Activated gamma-delta T cell treated with anti-CD3 and anti-CD28 coated beads, Interleukin-2, amount 50 U/mL, for 16 hours (primary cell): ENCODE results near the gene TOX4.
"Not testable (repeated sequence)": the region's sequence is repeated elsewhere in the genome, so short reads cannot be mapped to it uniquely, and the experiment has no call there.

Source experiments
- DNase-seq: peaks from one replicate; pipeline ENCODE4 v3.0.0-alpha.2; 2020; ENCODE audit warnings: low read depth

The TOX4 gene

GRCh38 chr14:21476925-21477681, at the start of gene TOX4, which contains the start of gene RAB2B:
TOX4 (plus strand) TSS chr14:21477195; CDS start chr14:21477279, 84 bp downstream.
RAB2B (minus strand) TSS chr14:21476959; CDS start chr14:21476872, 87 bp downstream.
- peak; percentile 94 for DNase-seq

DNA sequence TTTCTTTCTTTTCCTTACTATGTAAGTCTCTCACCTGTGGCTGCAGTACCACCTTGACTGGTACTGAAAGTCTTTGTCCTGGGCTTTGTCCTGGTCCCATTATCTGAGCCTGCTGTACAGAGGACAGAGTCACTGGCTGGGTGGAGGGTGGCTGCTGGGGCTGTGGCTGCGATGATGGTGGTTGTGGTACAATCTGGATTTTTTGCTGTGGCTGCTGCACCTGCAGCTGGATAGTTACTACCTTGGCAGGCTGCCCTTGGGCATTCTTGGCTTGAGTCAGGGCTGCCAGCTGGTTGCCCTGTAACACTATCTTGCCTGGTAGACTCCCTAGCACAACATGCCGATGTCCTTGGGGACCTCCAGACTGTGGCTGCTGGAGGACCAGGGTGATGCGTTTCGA, 48.1 kb upstream of the TOX4 start:
- no peak for DNase-seq

- DNase-seq, result no peak
Measured at GRCh38 chr14:21431126-21431525, 45.9 kb upstream of the TOX4 start.

GRCh38 chr14:21436567-21437062, 40.4 kb upstream of the TOX4 start:
- no peak for DNase-seq

DNA sequence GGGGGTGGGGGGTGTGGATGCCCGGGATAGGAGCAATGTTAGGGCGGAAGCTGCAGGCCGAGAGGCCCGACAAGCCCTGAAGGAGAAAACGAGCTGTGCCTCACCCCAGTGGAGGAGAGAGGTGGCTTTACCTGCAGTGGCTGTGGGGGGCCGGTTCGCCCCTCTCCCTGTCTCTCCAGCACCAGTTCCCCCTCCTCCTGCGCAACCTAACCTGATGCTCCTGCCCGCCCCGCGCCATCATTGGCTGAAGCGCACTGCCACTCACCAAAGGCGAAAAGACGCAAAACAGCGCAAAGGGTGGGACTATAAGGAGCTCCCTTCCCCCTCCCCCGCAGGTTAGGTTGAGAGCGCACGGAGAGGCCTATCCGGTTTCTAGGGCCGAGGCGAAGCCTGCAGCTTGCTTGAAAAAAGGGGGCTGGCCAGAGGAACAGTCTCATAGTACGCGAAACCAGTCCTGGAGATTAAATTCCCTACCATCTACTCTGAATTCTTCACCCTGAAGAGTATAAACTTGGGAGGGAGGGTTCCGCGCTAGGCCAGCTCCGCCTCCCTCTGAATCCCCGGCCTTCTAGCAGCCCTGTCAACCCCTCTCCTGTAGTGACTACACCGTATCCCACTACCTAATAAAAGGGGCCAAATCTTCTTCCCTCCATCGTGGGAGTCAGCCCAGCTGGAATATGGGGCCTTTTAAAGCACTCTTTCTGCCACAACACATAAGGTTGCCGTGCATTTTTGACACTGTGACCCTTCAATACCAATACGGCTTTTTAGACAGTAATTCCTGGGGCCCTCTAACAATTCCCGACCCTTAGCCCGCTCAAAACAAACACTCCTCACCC, 39.7 kb upstream of the TOX4 start:
- peak; percentile 99 for DNase-seq

DNA sequence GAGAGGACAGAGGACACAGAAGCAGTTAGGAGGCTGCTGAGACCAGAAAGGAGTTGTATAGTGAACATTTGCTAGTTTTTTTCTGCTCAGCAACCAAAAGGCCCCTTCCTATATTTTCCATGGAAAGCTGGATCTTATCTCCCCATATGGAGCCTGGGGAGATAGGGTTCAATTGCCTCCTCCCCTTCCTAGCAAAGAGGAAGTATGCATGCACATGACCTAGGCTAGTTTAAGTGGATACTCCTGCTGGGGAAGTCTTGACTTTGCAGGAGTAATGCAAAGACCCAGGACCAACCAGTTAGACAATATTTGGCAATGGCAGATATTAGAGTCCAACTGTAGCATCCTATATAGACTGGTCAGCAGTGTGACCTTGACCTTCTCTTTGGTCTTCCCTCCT, 36.1 kb upstream of the TOX4 start:
- no peak for DNase-seq

DNA sequence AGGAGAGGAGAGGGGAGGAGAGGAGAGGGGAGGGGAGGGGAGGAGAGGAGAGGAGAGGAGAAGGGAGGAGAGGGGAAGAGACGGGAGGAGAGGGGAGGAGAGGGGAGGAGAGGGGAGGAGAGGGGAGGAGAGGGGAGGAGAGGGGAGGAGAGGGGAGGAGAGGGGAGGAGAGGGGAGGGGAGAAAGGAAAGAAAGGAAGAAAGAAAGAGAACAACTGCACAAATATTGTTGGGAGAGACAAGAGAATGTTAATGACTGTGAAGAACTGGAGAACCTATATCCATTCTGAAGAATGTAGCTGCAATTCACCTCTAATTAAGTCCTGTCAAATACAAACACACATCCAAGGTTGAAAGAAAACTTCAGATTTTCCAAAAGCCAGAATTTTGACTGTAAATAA, 34.3 kb upstream of the TOX4 start:
- DNase-seq, result not testable (repeated sequence)

- no peak for DNase-seq
Measured at GRCh38 chr14:21449899-21450216, 27.1 kb upstream of the TOX4 start.

DNA sequence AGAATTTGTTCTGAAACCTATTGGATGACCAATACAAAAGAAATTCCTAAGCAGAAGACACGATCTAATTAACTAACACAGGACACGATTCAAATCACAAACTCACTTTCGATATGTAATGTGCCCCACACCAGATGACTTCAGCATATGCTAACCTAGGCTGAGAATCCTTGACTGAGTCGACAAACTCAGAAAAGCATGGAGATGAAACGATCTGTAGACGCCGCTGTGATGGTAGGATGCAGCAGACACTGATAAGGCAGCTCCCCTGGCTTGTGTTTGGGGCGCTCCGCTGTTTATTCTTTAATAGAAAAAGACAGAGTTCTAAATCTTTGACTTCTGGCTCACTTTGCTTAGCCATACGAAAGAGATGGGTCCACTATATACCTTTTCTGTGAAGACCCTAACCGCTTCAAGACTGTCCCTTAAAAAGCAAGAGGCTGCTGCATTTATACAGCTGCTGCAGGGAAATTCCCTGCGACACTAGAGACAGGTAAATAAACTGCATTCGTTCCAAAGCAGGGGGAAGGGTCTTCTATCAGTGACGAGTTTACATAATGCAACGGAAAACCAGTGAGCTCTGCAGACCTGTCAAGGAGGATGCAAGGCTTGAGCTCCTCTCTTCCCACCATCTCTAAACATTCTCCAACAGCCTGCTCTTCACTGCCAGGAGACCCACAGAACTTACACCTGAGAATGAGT, 22.0 kb upstream of the TOX4 start:
- DNase-seq, result no peak

DNA sequence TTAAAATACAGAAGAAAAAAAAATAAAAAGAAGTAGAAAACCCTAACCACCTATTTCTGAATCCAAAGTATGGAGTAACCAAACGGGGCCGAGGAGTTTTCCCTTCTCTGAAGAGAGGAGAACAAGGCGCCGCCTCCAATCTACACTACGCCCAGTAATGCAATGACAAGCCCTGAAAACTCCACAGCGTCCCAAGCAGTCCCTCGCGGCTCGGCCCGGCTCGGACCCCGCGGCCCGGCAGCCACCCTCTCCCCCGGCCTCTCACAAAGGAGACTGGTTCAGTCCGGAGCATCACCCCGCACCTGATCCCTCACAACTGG, 21.4 kb upstream of the TOX4 start:
- DNase-seq, result no peak

DNA sequence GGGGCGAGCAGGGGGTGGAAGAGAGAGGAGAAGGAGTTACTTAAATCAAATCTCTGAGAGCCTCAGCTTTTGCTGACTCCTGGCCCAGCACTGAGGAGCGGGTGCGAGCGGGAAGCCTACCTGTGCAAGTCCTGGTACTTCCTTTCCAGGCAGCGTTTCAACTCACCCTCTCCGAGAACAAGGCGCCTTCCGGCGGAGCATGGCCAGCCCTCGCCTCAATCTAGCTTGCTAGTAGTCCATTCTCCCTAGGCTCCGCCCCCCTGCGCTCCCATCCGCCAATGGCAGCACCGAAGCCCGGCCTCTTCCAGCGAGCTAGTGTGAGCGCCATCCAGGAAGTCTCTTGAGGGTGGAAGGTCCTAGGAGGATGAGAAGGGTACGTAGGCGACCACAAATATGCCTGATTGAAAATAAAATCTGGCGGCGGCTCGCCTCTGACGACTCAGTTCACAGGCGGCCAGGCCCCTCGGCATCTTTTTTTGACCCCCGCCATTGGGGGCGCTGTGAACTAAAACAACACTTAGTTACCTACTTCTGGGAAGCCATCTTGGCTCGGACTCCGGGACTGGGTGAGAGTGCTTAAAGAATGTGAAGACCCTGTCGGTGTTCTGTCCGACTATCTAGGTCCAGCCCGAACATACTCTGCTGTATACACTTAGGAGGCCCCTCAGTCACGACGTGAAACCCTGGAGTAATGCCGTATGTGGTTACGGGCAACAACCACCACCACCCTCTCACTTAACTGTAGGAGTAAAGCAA, 20.9 kb upstream of the TOX4 start, which contains the start of gene CHD8:
TSS of gene CHD8 (minus strand) at position 212 of the 756 bp plus-strand sequence. CDS start 24,480 bp downstream, outside the sequence.
- peak; percentile 98 for DNase-seq

DNA sequence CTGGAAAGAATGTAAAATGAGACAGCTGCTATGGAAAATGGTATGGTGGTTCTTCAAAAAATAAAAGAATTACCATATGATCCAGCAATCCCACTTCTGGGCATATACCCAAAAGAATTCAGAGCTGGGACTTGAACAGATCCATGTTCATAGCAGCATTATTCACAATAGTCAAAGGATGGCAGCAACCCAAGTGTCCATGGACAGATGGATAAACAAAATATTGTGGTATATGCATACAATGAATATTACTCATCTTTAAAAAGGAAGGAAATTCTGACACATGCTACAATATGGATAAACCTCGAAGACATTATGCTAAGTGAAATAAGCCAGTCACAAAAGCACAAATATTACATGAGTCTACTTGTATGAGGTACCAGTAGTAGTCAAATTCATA, 9.4 kb upstream of the TOX4 start:
- no peak for DNase-seq

- no peak for DNase-seq
Measured at GRCh38 chr14:21475767-21476522, 1.1 kb upstream of the TOX4 start.

GRCh38 chr14:21476523-21476924, 471 bp upstream of the TOX4 start:
- DNase-seq, result peak; percentile 71

DNA sequence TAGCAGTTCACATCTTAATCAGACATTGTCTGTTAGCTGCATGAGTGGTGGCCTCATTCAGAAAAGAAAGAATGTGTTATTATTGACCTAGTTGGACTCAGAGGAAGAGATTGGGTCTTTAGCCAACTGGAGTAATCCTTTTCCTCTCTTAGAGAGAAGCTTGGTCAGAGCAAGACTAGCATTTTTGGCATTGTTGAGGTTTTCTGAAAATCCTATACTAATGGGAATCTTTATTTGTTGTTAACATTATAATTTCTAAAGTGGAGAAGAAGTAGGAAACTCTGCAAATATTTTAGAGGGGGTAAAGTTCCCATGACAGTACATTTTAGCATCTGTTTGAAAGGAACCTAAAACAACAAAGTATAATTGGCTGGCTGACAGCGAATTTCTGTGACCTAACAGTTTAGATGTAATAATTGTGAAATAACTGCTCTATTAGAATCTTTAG, 9.7 kb downstream of the TOX4 start:
- DNase-seq, result no peak

GRCh38 chr14:21494902-21495762, 18.1 kb downstream of the TOX4 start:
- DNase-seq, result no peak

GRCh38 chr14:21496453-21496852, 19.5 kb downstream of the TOX4 start:
- no peak for DNase-seq

GRCh38 chr14:21498540-21499526, 21.8 kb downstream of the TOX4 start:
- DNase-seq, result no peak

- DNase-seq, result no peak
Measured at GRCh38 chr14:21501568-21501967, 24.6 kb downstream of the TOX4 start.
